PFSK-1 (cell line): ENCODE measurements around the gene DPYD.

ENCODE experiments used
- FOXP2 ChIP-seq: optimal IDR thresholded peaks from 2 replicates; pipeline ENCODE3; 2011; ENCODE audit warnings: borderline replicate concordance, control low read depth, inconsistent platforms; ENCODE audit not compliant: insufficient read depth; ENCODE audit errors: extremely low read length, extremely low read depth
- POLR2AphosphoS5 ChIP-seq: IDR thresholded peaks from 2 replicates; pipeline ENCODE4 v1.6.1; 2012; ENCODE audit warnings: low read depth, mild to moderate bottlenecking, control low read depth, low read length, moderate library complexity
- REST ChIP-seq, 2 experiments: IDR thresholded peaks; 2 replicates each; pipeline versions ENCODE4 v1.6.1 to v1.8.0; 2011 to 2012; ENCODE audit warnings: low read depth in 2 of 2, low read length in 2 of 2, control low read depth in 1 of 2, inconsistent platforms in 1 of 2, mild to moderate bottlenecking in 1 of 2, moderate library complexity in 1 of 2; ENCODE audit not compliant: insufficient read depth in 1 of 2
- SIN3A ChIP-seq: IDR thresholded peaks from 2 replicates; pipeline ENCODE4 v1.6.1; 2012; ENCODE audit warnings: mild to moderate bottlenecking, low read length, moderate library complexity, borderline replicate concordance; ENCODE audit not compliant: insufficient read depth
- TAF1 ChIP-seq: IDR thresholded peaks from 2 replicates; pipeline ENCODE4 v1.6.1; 2012; ENCODE audit warnings: low read length, control low read depth, borderline replicate concordance; ENCODE audit not compliant: insufficient read depth

DPYD gene

GRCh38 chr1:97164276-97164639, 756.6 kb downstream of the DPYD start:
- TF ChIP-seq FOXP2: no peak
- TF ChIP-seq SIN3A: no peak
- TF ChIP-seq POLR2AphosphoS5: no peak
- TF ChIP-seq REST (IDR thresholded peaks at IDR 0.05; ENCODE audit: insufficient read depth in 1 of 2, low read depth in 2 of 2, low read length in 2 of 2): no peak
- TF ChIP-seq TAF1: no peak

GRCh38 chr1:97163591-97164275, 757.1 kb downstream of the DPYD start:
- TF ChIP-seq POLR2AphosphoS5 (no peak), SIN3A (no peak), TAF1 (no peak), FOXP2 (no peak), REST (IDR thresholded peaks at IDR 0.05; ENCODE audit: insufficient read depth in 1 of 2, low read depth in 2 of 2, low read length in 2 of 2) (no peak)

- TF ChIP-seq FOXP2 (no peak), POLR2AphosphoS5 (no peak), REST (IDR thresholded peaks at IDR 0.05; ENCODE audit: insufficient read depth in 1 of 2, low read depth in 2 of 2, low read length in 2 of 2) (no peak), SIN3A (no peak), TAF1 (no peak)
Observed at GRCh38 chr1:97160818-97161217, 760.0 kb downstream of the DPYD start.

- TF ChIP-seq FOXP2: no peak
- no peak for TF ChIP-seq REST (IDR thresholded peaks at IDR 0.05; ENCODE audit: insufficient read depth in 1 of 2, low read depth in 2 of 2, low read length in 2 of 2)
- TF ChIP-seq POLR2AphosphoS5: no peak
- TF ChIP-seq TAF1: no peak
- no peak for TF ChIP-seq SIN3A
Observed at GRCh38 chr1:97159342-97159741, 761.5 kb downstream of the DPYD start.
